Ovary (tissue), 9 donors: ENCODE results near the gene ANKRD18A. TPM values are rescaled to one million over a fixed set of nuclear protein-coding genes. Genes with fewer than 3 reads are reported as not detected.
A peak's percentile ranks its signal among the peaks of the same experiment; 100 is the strongest.
"Not testable (repeated sequence)": the region's sequence is repeated elsewhere in the genome, so short reads cannot be mapped to it uniquely, and the experiment has no call there.

ENCODE experiments used
- DNase-seq, 5 donors: peaks; one replicate each; pipeline ENCODE4 v3.0.0-alpha.2; 2019 to 2020
- H3K27ac ChIP-seq, 2 donors: fragments of 200-600 bp; one replicate each; pipeline versions ENCODE4 v1.5.1 to v1.8.0; 2019 to 2022
- H3K27me3 ChIP-seq: fragments of 200-600 bp; one replicate; pipeline ENCODE4 v1.8.0; 2022
- H3K36me3 ChIP-seq: fragments of 200-600 bp; sonication (generic); one replicate; pipeline ENCODE4 v1.5.1; 2019
- H3K4me1 ChIP-seq: one replicate; pipeline ENCODE4 v1.8.1; 2013; ENCODE audit warnings: mild to moderate bottlenecking, moderate library complexity; ENCODE audit not compliant: insufficient read depth
- H3K4me3 ChIP-seq: fragments of 200-600 bp; sonication (generic); one replicate; pipeline ENCODE4 v1.5.1; 2017
- H3K9me3 ChIP-seq, 2 donors: fragments of 200-600 bp in 1 of 2; sonication (generic) in 1 of 2; one replicate each; pipeline versions ENCODE4 v1.5.1 to v1.8.1; 2013 to 2019; ENCODE audit warnings: mild to moderate bottlenecking in 1 of 2, moderate library complexity in 1 of 2
- CTCF ChIP-seq, 3 donors: fragments of 450-650 bp in 2 of 3; fragments of 200-600 bp in 1 of 3; IDR thresholded peaks; one replicate each; pipeline versions ENCODE4 v1.5.1 to v1.8.0; 2016 to 2022; ENCODE audit warnings: antibody characterized with exemption in 3 of 3, mild to moderate bottlenecking in 1 of 3
- EP300 ChIP-seq: sonication (generic); formaldehyde crosslinking; IDR thresholded peaks from one replicate; pipeline ENCODE4 v1.6.1; 2017; ENCODE audit warnings: antibody characterized with exemption
- POLR2A ChIP-seq: fragments of 450-650 bp; IDR thresholded peaks from one replicate; pipeline ENCODE4 v1.6.1; 2017; ENCODE audit warnings: antibody characterized with exemption, mild to moderate bottlenecking, moderate library complexity
- WGBS, 3 donors: extraction: QIAGEN DNeasy Blood & Tissue Kit in 1 of 3; methylation state at CpG; one replicate each; pipeline versions ENCODE4 v1.1.5 to v1.1.7; 2013 to 2017; 5-methylcytosine and 5-hydroxymethylcytosine counted together
- intact Hi-C, 4 donors: fragments of 100-400 bp; cut with DNase I; formaldehyde crosslinking; loops; one replicate each; pipeline versions ENCODE4 v1.11.0 to v1.15.1; 2022 to 2023
- polyA plus RNA-seq, 2 donors: library from polyadenylated mRNA; stranded (reverse); fragments of 200-250 nt in 1 of 2; fragments of 350-450 nt in 1 of 2; fragmentation: Illumina TruSeq in 1 of 2; extraction: RNeasy Lipid Tissue Mini Kit (QIAGEN cat#74804) in 1 of 2; gene quantifications; one replicate each; pipeline ENCODE4 v1.2.3, GENCODE V29; 2013 to 2014
- total RNA-seq, 7 donors: library from RNA; depleted of rRNA in 2 of 7; stranded (reverse); fragments of >200 nt in 2 of 7; fragmentation: NEBNext Ultra II Directional in 3 of 7; extraction: Animal tissue kit (Norgen Biotek cat#: 25700) in 3 of 7; gene quantifications; one replicate each; pipeline versions ENCODE4 v1.1.0 to v1.2.4, GENCODE V29; 2016 to 2023
- donor health status: DM: no; HTN: no; CAD: no; lungs with moderate emphysema.
- donor health status: DM: no; HTN: no; CAD: no.
- donor health status: Bipolar disorder and iron deficiency.
- donor health status: DM: yes; HTN: yes; CAD: no.
- donor health status: DM: no; HTN: no; CAD: no.
- donor health status: DM: yes; HTN: yes; CAD: no.

Gene ANKRD18A
- total and polyA plus RNA-seq, 9 donors = 0.06 to 2.3 (median 0.37) TPM; not detected in 1

- no peak overlapping the region for H3K4me3 ChIP-seq
- TF ChIP-seq EP300 = no peak
- TF ChIP-seq POLR2A = no peak
- no peak for TF ChIP-seq CTCF (IDR thresholded peaks at IDR 0.05)
- 81 to 89% (median 85%) methylated on average over 2 of the region's 2 CpGs for WGBS, 3 donors
- H3K9me3 ChIP-seq = no peaks in the 10 kb centered on the region
- DNase-seq = no peak
- H3K4me1 ChIP-seq = peaks cover 7% of the 10 kb centered on the region
- no peak overlapping the region for H3K27ac ChIP-seq
- H3K36me3 ChIP-seq = no peaks in the 10 kb centered on the region
- intact Hi-C loops = no loop called here
- H3K27me3 ChIP-seq = peaks cover 3% of the 10 kb centered on the region
These were observed 2.6 kb upstream of the ANKRD18A start for GRCh38 chr9:38622951-38623350.

GRCh38 chr9:38622288-38622674 lies 1.9 kb upstream of the ANKRD18A start:
- DNase-seq = no peak

GRCh38 chr9:38621434-38622287 lies 1.3 kb upstream of the ANKRD18A start:
- no peaks in the 10 kb centered on the region for H3K9me3 ChIP-seq
- H3K27ac ChIP-seq = no peak overlapping the region
- 1% methylated on average over 41 to 67 of the region's 67 CpGs for WGBS, 3 donors
- intact Hi-C loops = no loop called here
- DNase-seq = no peak
- no peak overlapping the region for H3K4me3 ChIP-seq
- H3K4me1 ChIP-seq = peaks cover 7% of the 10 kb centered on the region
- no peaks in the 10 kb centered on the region for H3K36me3 ChIP-seq
- TF ChIP-seq POLR2A = no peak
- TF ChIP-seq EP300 = no peak
- TF ChIP-seq CTCF (IDR thresholded peaks at IDR 0.05) = no peak
- peaks cover 3% of the 10 kb centered on the region for H3K27me3 ChIP-seq

More at GRCh38 chr9:38622288-38622674, 1.9 kb upstream of the ANKRD18A start:
- no peak overlapping the region for H3K27ac ChIP-seq
- intact Hi-C loops = no loop called here
- no peaks in the 10 kb centered on the region for H3K36me3 ChIP-seq
- peaks cover 7% of the 10 kb centered on the region for H3K4me1 ChIP-seq
- H3K9me3 ChIP-seq = no peaks in the 10 kb centered on the region
- 3% methylated on average over 30 of the region's 30 CpGs for WGBS, 3 donors
- TF ChIP-seq POLR2A = no peak
- TF ChIP-seq CTCF (IDR thresholded peaks at IDR 0.05) = no peak
- no peak for TF ChIP-seq EP300
- no peak overlapping the region for H3K4me3 ChIP-seq
- H3K27me3 ChIP-seq = peaks cover 3% of the 10 kb centered on the region

- TF ChIP-seq POLR2A (no peak), CTCF (IDR thresholded peaks at IDR 0.05) (no peak), EP300 (no peak)
- peaks cover 3% of the 10 kb centered on the region for H3K27me3 ChIP-seq
- WGBS, 3 donors = 3 to 4% (median 4%) methylated on average over 48 to 58 of the region's 58 CpGs
- H3K4me3 ChIP-seq = peak overlapping the region; percentile 24
- no peaks in the 10 kb centered on the region for H3K9me3 ChIP-seq
- DNase-seq = no peak
- H3K27ac ChIP-seq = no peak overlapping the region
- H3K36me3 ChIP-seq = no peaks in the 10 kb centered on the region
- intact Hi-C loops = no loop called here
- H3K4me1 ChIP-seq = peaks cover 7% of the 10 kb centered on the region
These were observed 594 bp downstream of the ANKRD18A start for GRCh38 chr9:38619556-38620447.

- H3K27me3 ChIP-seq, H3K36me3 ChIP-seq, H3K9me3 ChIP-seq, DNase-seq, intact Hi-C loops, H3K4me1 ChIP-seq, H3K4me3 ChIP-seq, H3K27ac ChIP-seq: not testable (repeated sequence)
- 5 to 13% (median 6%) methylated on average over 2 of the region's 2 CpGs for WGBS, 3 donors
These were observed 22.2 kb downstream of the ANKRD18A start for GRCh38 chr9:38598029-38598745.

GRCh38 chr9:38595117-38595516 lies 25.3 kb downstream of the ANKRD18A start:
- H3K9me3 ChIP-seq, DNase-seq, H3K27ac ChIP-seq, H3K4me3 ChIP-seq, H3K36me3 ChIP-seq, H3K27me3 ChIP-seq, intact Hi-C loops, H3K4me1 ChIP-seq: not testable (repeated sequence)
- WGBS, 3 donors = 72 to 91% (median 87%) methylated on average over 3 of the region's 3 CpGs
